Panc1 (cell line): ENCODE results near the gene INPP5A. TPM values are rescaled to one million over a fixed set of nuclear protein-coding genes. Genes with fewer than 3 reads are reported as not detected.
"Not testable (repeated sequence)": the region's sequence is repeated elsewhere in the genome, so short reads cannot be mapped to it uniquely, and the experiment has no call there.

ENCODE experiments used
- ATAC-seq: fragments of 200-7000 bp; cut with Tn5 transposase; 2 replicates; pipeline ENCODE4 v1.9.1; 2020; ENCODE audit warnings: mild to moderate bottlenecking, moderate library complexity
- BruUV-seq: library from RNA; stranded (reverse); fragments of 400-500 nt; replicated peaks from 2 replicates; lab custom pipeline; 2021; lab: Mats Ljungman, UMichigan
- CTCF ChIA-PET: fragments of 300-600 bp; sonication (Branson Sonifier 250); formaldehyde crosslinking; loops from one replicate; lab custom pipeline; 2022; ENCODE audit warnings: antibody characterized with exemption; lab: Charles Lee
- POLR2A ChIA-PET: fragments of 300-600 bp; sonication (Branson Sonifier 250); formaldehyde crosslinking; loops from one replicate; lab custom pipeline; 2022; ENCODE audit warnings: antibody characterized with exemption; lab: Charles Lee
- DNase-seq: peaks from one replicate; pipeline ENCODE4 v3.0.0-alpha.2; 2010; ENCODE audit warnings: low read depth, low spot score
- H3K27ac ChIP-seq: 2 replicates; pipeline ENCODE4 v1.5.1; 2011; ENCODE audit warnings: mild to moderate bottlenecking, low read length, inconsistent platforms
- H3K27me3 ChIP-seq: fragments of 200-500 bp; sonication (Bioruptor generic); 2 replicates; pipeline ENCODE4 v1.6.0; 2014; ENCODE audit warnings: low read length, inconsistent platforms; ENCODE audit not compliant: control insufficient read depth, insufficient read depth
- H3K36me3 ChIP-seq: fragments of 200-500 bp; sonication (Bioruptor generic); 2 replicates; pipeline ENCODE4 v1.5.1; 2014; ENCODE audit warnings: inconsistent platforms, mild to moderate bottlenecking, low read length, moderate library complexity; ENCODE audit not compliant: control insufficient read depth, insufficient read depth
- H3K4me1 ChIP-seq: 2 replicates; pipeline ENCODE4 v1.5.1; 2011; ENCODE audit warnings: inconsistent platforms, mild to moderate bottlenecking, low read length, moderate library complexity; ENCODE audit not compliant: control insufficient read depth, insufficient read depth
- H3K4me3 ChIP-seq, 2 experiments: 2 replicates each; pipeline ENCODE4 v1.5.1; 2011 to 2012; ENCODE audit warnings: low read depth in 2 of 2, low read length in 2 of 2, mild to moderate bottlenecking in 2 of 2, inconsistent platforms in 1 of 2, moderate library complexity in 1 of 2
- H3K9me3 ChIP-seq: fragments of 200-500 bp; sonication (Bioruptor generic); 2 replicates; pipeline ENCODE4 v1.5.1; 2014; ENCODE audit warnings: low read depth, mild to moderate bottlenecking, inconsistent platforms, low read length, moderate library complexity; ENCODE audit not compliant: control insufficient read depth, insufficient read depth
- POLR2AphosphoS5 ChIP-seq: IDR thresholded peaks from 2 replicates; pipeline ENCODE4 v1.6.1; 2012; ENCODE audit warnings: mild to moderate bottlenecking, low read depth, low read length, moderate library complexity
- SIN3A ChIP-seq: IDR thresholded peaks from 2 replicates; pipeline ENCODE4 v1.6.1; 2012; ENCODE audit warnings: low read depth, mild to moderate bottlenecking, low read length, moderate library complexity, borderline replicate concordance; ENCODE audit not compliant: insufficient read depth
- TCF7L2 ChIP-seq: IDR thresholded peaks from 2 replicates; pipeline ENCODE4 v1.6.1; 2011; ENCODE audit warnings: mild to moderate bottlenecking, low read depth, low read length, inconsistent platforms
- in situ Hi-C: cut with HindIII; loops from 2 replicates; pipeline ENCODE4 v1.10.0; 2016; ENCODE audit warnings: low sequenced_read_pairs, low pct_unique_long_range_greater_than_20kb
- intact Hi-C: fragments of 100-400 bp; cut with micrococcal nuclease; formaldehyde crosslinking; loops from one replicate; pipeline ENCODE4 v1.10.0; 2022; ENCODE audit not compliant: unreplicated experiment
- total RNA-seq: library from RNA; stranded (reverse); gene quantifications from one replicate; pipeline ENCODE4 v1.2.1, GENCODE V29; 2021; ENCODE audit not compliant: unreplicated experiment
- TF ChIP-seq, protein P1 (sequence below): fragments of 450-650 bp; IDR thresholded peaks from 2 replicates; pipeline ENCODE4 v1.5.1; 2017; ENCODE audit warnings: mild to moderate bottlenecking
- TF ChIP-seq, protein P2 (sequence below), 2 experiments: IDR thresholded peaks; 2 replicates each; pipeline ENCODE4 v1.6.1; 2011 to 2012; ENCODE audit warnings: low read depth in 2 of 2, control low read depth in 1 of 2, low read length in 1 of 2, mild to moderate bottlenecking in 1 of 2, moderate library complexity in 1 of 2; ENCODE audit not compliant: insufficient read depth in 1 of 2

The INPP5A gene
- total RNA-seq, 1 experiment from 2014 or later = 60.0 TPM

DNA sequence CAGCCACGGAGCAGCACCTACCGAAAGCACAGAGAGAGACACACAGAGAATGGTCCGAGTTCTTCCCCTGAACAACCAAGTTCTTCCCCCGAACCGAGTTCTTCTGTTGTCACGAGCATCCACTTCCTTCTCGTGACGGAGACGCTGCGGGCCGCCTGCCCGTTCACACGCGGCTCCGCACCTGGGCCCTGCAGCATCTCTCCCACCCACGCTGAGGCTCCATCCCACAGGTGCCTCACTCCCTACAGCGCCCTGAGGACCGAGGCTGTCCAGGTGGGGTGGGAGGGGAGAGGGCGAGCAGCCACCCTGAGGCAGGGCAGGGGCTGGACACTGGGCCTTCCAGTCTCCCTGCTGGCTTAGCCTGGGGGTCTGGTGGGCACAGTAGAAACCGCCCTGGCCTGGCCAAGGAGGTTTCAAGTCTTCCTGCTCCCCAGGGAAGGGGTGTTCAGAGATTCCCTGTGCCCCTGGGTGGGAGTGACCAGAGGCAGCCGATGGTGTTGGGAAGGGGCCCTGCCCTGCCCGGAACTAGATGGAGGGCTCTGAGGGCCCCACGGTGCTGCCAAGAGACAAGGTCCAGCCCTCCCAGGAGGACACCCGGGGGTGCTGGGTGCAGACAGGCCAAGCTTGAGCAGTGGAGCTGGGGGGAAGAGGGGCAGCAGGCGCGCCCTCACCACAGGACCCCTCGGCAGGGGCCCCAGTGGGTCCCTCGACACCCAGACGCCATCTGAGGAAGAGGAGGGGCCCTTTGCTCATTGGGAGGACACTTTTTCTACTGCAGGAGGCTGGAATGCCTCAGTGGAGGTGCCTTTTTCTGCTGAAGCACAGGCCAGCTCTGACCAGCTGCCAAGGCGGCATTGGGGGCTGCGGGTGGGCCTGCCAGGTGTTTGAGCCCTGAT, 253.6 kb downstream of the INPP5A start:
- BruUV-seq = no TSS peak
- Histone ChIP-seq H3K4me1 (peaks cover 12% of the 10 kb centered on the region), H3K4me3 (no peak overlapping the region), H3K27me3 (no peaks in the 10 kb centered on the region; the same call in 1 of the 2 replicates), H3K27ac (no peak overlapping the region), H3K36me3 (no peaks in the 10 kb centered on the region), H3K9me3 (no peaks in the 10 kb centered on the region)
- no peak for ATAC-seq
- in situ Hi-C loops (no loop called here), intact Hi-C loops (loop anchor here (10.0 kb wide), 1 partner anchor 336 kb away; no protein-coding TSS in a partner anchor)
- TF ChIP-seq SIN3A (no peak), POLR2AphosphoS5 (no peak), TCF7L2 (no peak)
- TF ChIP-seq, protein P1, sequence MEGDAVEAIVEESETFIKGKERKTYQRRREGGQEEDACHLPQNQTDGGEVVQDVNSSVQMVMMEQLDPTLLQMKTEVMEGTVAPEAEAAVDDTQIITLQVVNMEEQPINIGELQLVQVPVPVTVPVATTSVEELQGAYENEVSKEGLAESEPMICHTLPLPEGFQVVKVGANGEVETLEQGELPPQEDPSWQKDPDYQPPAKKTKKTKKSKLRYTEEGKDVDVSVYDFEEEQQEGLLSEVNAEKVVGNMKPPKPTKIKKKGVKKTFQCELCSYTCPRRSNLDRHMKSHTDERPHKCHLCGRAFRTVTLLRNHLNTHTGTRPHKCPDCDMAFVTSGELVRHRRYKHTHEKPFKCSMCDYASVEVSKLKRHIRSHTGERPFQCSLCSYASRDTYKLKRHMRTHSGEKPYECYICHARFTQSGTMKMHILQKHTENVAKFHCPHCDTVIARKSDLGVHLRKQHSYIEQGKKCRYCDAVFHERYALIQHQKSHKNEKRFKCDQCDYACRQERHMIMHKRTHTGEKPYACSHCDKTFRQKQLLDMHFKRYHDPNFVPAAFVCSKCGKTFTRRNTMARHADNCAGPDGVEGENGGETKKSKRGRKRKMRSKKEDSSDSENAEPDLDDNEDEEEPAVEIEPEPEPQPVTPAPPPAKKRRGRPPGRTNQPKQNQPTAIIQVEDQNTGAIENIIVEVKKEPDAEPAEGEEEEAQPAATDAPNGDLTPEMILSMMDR = no peak
- TF ChIP-seq, protein P2, sequence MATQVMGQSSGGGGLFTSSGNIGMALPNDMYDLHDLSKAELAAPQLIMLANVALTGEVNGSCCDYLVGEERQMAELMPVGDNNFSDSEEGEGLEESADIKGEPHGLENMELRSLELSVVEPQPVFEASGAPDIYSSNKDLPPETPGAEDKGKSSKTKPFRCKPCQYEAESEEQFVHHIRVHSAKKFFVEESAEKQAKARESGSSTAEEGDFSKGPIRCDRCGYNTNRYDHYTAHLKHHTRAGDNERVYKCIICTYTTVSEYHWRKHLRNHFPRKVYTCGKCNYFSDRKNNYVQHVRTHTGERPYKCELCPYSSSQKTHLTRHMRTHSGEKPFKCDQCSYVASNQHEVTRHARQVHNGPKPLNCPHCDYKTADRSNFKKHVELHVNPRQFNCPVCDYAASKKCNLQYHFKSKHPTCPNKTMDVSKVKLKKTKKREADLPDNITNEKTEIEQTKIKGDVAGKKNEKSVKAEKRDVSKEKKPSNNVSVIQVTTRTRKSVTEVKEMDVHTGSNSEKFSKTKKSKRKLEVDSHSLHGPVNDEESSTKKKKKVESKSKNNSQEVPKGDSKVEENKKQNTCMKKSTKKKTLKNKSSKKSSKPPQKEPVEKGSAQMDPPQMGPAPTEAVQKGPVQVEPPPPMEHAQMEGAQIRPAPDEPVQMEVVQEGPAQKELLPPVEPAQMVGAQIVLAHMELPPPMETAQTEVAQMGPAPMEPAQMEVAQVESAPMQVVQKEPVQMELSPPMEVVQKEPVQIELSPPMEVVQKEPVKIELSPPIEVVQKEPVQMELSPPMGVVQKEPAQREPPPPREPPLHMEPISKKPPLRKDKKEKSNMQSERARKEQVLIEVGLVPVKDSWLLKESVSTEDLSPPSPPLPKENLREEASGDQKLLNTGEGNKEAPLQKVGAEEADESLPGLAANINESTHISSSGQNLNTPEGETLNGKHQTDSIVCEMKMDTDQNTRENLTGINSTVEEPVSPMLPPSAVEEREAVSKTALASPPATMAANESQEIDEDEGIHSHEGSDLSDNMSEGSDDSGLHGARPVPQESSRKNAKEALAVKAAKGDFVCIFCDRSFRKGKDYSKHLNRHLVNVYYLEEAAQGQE (IDR thresholded peaks at IDR 0.05; ENCODE audit: insufficient read depth in 1 of 2, low read depth in 2 of 2, low read length in 1 of 2) = no peak
- ChIA-PET CTCF (interaction anchor here (0.5 to 0.6 kb wide), 2 partner anchors 139 to 505 kb away, joined by 3 to 8 read pairs; no protein-coding TSS in a partner anchor), POLR2A (no interaction called here)
- DNase-seq = no peak

DNA sequence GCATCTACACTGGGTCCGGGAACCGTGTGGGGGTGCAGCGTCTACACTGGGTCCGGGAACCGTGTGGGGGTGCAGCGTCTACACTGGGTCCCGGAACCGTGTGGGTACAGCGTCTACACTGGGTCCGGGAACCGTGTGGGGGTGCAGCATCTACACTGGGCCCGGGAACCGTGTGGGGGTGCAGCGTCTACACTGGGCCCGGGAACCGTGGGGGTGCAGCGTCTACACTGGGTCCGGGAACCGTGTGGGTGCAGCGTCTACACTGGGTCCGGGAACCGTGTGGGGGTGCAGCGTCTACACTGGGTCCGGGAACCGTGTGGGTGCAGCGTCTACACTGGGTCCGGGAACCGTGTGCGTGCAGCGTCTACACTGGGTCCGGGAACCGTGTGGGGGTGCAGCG, 254.5 kb downstream of the INPP5A start:
- CTCF ChIA-PET, H3K4me1 ChIP-seq, H3K36me3 ChIP-seq, H3K27me3 ChIP-seq, BruUV-seq, H3K27ac ChIP-seq, ATAC-seq, POLR2A ChIA-PET, DNase-seq, H3K4me3 ChIP-seq, in situ Hi-C loops, H3K9me3 ChIP-seq: not testable (repeated sequence)
- intact Hi-C loops = loop anchor here (10.0 kb wide), 1 partner anchor 337 kb away; no protein-coding TSS in a partner anchor

DNA sequence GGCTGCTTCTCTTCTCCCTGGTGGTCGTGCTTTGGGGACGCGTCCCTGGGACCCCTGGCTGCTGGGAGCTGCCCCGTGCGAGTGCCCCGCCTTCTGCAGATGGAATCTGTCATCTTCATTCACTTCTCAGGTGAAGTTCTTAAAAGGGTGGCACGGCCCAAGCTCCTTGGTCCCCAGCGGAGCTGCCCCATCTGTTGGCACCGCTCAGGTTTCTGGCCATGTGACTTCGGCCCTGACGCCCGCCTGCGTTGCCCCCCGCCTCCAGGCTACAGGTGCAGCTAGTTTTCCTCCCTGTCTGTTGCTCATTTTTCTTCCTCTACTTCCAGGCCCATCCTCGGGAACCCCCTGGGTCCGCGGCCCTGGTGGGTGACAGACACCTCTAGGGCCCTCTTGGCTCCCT, 255.2 kb downstream of the INPP5A start:
- no peak for TF ChIP-seq POLR2AphosphoS5
- no peak for TF ChIP-seq SIN3A
- TF ChIP-seq, protein P2 (IDR thresholded peaks at IDR 0.05; ENCODE audit: insufficient read depth in 1 of 2, low read depth in 2 of 2, low read length in 1 of 2) = no peak
- TF ChIP-seq, protein P1 = no peak
- TF ChIP-seq TCF7L2 = no peak
- no peak overlapping the region for H3K4me3 ChIP-seq
- CTCF ChIA-PET = no interaction called here
- H3K27me3 ChIP-seq = no peaks in the 10 kb centered on the region
- in situ Hi-C loops (no loop called here), intact Hi-C loops (loop anchor here (10.0 kb wide), 1 partner anchor 338 kb away; no protein-coding TSS in a partner anchor)
- no peak overlapping the region for H3K27ac ChIP-seq
- DNase-seq (no peak), ATAC-seq (no peak)
- no TSS peak for BruUV-seq
- H3K36me3 ChIP-seq = no peaks in the 10 kb centered on the region
- H3K4me1 ChIP-seq = peaks cover 5% of the 10 kb centered on the region
- POLR2A ChIA-PET = no interaction called here
- no peaks in the 10 kb centered on the region for H3K9me3 ChIP-seq
